GM12878 (cell line): ENCODE results near the gene TOMM20. TPM values are rescaled to one million over a fixed set of nuclear protein-coding genes. Genes with fewer than 3 reads are reported as not detected.

Experiments
- BCL11A ChIP-seq: IDR thresholded peaks from 2 replicates; pipeline ENCODE4 v1.6.1; 2011; ENCODE audit warnings: low read depth, low read length
- BHLHE40 ChIP-seq, 2 experiments: fragments of 450-650 bp in 1 of 2; IDR thresholded peaks; 2 replicates each; pipeline ENCODE4 v1.6.1; 2011 to 2017; ENCODE audit warnings: low read depth in 2 of 2, borderline replicate concordance in 1 of 2, improper control_type of control experiment in 1 of 2, low read length in 1 of 2, mild to moderate bottlenecking in 1 of 2
- BMI1 ChIP-seq: fragments of 450-650 bp; IDR thresholded peaks from 2 replicates; pipeline ENCODE4 v1.6.1; 2016; ENCODE audit warnings: mild to moderate bottlenecking, moderate library complexity, borderline replicate concordance
- CBX5 ChIP-seq: sonication (generic); IDR thresholded peaks from 2 replicates; pipeline ENCODE4 v1.6.1; 2016; ENCODE audit warnings: low read depth, moderate library complexity, mild to moderate bottlenecking, inconsistent platforms
- CHD2 ChIP-seq: IDR thresholded peaks from 2 replicates; pipeline ENCODE4 v1.6.1; 2011; ENCODE audit warnings: low read depth, low read length, improper control_type of control experiment, borderline replicate concordance
- CREM ChIP-seq: IDR thresholded peaks from 2 replicates; pipeline ENCODE4 v1.6.1; 2014; ENCODE audit warnings: antibody characterized with exemption, low read depth
- MXI1 ChIP-seq: fragments of 150-350 bp; IDR thresholded peaks from 2 replicates; pipeline ENCODE4 v1.6.1; 2011; ENCODE audit warnings: low read depth, mild to moderate bottlenecking, inconsistent platforms, low read length, improper control_type of control experiment
- MYC ChIP-seq: IDR thresholded peaks from 2 replicates; pipeline ENCODE4 v1.6.1; 2011; ENCODE audit warnings: mild to moderate bottlenecking, low read length, moderate library complexity, inconsistent platforms; ENCODE audit not compliant: insufficient read depth, insufficient replicate concordance, insufficient read length, severe bottlenecking
- NRF1 ChIP-seq: conservative IDR thresholded peaks from 2 replicates; pipeline ENCODE4 v1.6.1; 2011; ENCODE audit warnings: mild to moderate bottlenecking, low read depth, low read length, improper control_type of control experiment
- POU2F2 ChIP-seq: IDR thresholded peaks from 3 replicates; pipeline ENCODE4 v1.6.1; 2011; ENCODE audit warnings: low read depth, mild to moderate bottlenecking, low read length, borderline replicate concordance
- RAD21 ChIP-seq: IDR thresholded peaks from 2 replicates; pipeline ENCODE4 v1.6.1; 2011; ENCODE audit warnings: mild to moderate bottlenecking, low read depth, low read length, moderate library complexity; ENCODE audit not compliant: insufficient read depth
- RAD51 ChIP-seq: fragments of 450-650 bp; IDR thresholded peaks from 2 replicates; pipeline ENCODE4 v1.6.1; 2016; ENCODE audit warnings: moderate library complexity, mild to moderate bottlenecking, inconsistent platforms
- SP1 ChIP-seq: IDR thresholded peaks from one replicate; pipeline ENCODE4 v1.6.1; 2011; ENCODE audit warnings: low read depth, low read length
- STAT1 ChIP-seq: fragments of 450-650 bp; conservative IDR thresholded peaks from 2 replicates; pipeline ENCODE4 v1.6.1; 2014; ENCODE audit warnings: antibody characterized with exemption, mild to moderate bottlenecking
- TARDBP ChIP-seq: IDR thresholded peaks from 2 replicates; pipeline ENCODE4 v1.6.1; 2016; ENCODE audit warnings: borderline replicate concordance
- TCF12 ChIP-seq: IDR thresholded peaks from 2 replicates; pipeline ENCODE4 v1.6.1; 2011; ENCODE audit warnings: low read depth, mild to moderate bottlenecking, low read length
- polyA plus RNA-seq, 11 experiments: library from polyadenylated mRNA; depleted of rRNA in 4 of 11; unstranded in 6 of 11; stranded (reverse) in 5 of 11; fragments of >200 nt; fragmentation: Nextera tagmentation in 4 of 11; fragmentation: Illumina TruSeq in 1 of 11; extraction: Ambion mirVana in 4 of 11; extraction: Trizol in 1 of 11; gene quantifications; 1 replicate in 1 of 11; 2 replicates in 10 of 11; pipeline versions ENCODE4 v1.2.1 to v1.2.3, GENCODE V29; 2011 to 2016; ENCODE audit warnings: inconsistent platforms in 2 of 11, missing spikeins in 2 of 11, low read depth in 1 of 11
- total RNA-seq, 4 experiments: library from RNA; depleted of rRNA in 3 of 4; stranded (reverse); fragments of >200 nt in 3 of 4; fragmentation: Illumina TruSeq in 1 of 4; extraction: Trizol in 1 of 4; gene quantifications; 2 replicates each; pipeline versions ENCODE4 v1.2.1 to v1.2.3, GENCODE V29; 2013 to 2021
- TF ChIP-seq, protein P1 (sequence below), 3 experiments: IDR thresholded peaks in 2 of 3; conservative IDR thresholded peaks in 1 of 3; 2 replicates each; pipeline ENCODE4 v1.5.1; 2011; ENCODE audit warnings: low read depth in 3 of 3, low read length in 3 of 3, mild to moderate bottlenecking in 3 of 3, control low read depth in 2 of 3, moderate library complexity in 2 of 3, inconsistent platforms in 1 of 3, mixed read lengths in 1 of 3; ENCODE audit not compliant: control insufficient read depth in 2 of 3, insufficient read depth in 1 of 3; ENCODE audit errors: extremely low read depth in 1 of 3
- TF ChIP-seq, protein P2 (sequence below): IDR thresholded peaks from 2 replicates; pipeline ENCODE4 v1.6.1; 2012; ENCODE audit warnings: improper control_type of control experiment, low read depth, low read length; ENCODE audit not compliant: insufficient replicate concordance
- TF ChIP-seq, protein P3 (sequence below): fragments of 450-650 bp; IDR thresholded peaks from 2 replicates; pipeline ENCODE4 v1.6.1; 2014; ENCODE audit warnings: mild to moderate bottlenecking

The TOMM20 gene
- total and polyA plus RNA-seq, 10 of the 15 experiments (the other 5 are each of a cell fraction or from before 2014, with no cell fraction given), result 39.8 to 138 (median 70.1) TPM

DNA sequence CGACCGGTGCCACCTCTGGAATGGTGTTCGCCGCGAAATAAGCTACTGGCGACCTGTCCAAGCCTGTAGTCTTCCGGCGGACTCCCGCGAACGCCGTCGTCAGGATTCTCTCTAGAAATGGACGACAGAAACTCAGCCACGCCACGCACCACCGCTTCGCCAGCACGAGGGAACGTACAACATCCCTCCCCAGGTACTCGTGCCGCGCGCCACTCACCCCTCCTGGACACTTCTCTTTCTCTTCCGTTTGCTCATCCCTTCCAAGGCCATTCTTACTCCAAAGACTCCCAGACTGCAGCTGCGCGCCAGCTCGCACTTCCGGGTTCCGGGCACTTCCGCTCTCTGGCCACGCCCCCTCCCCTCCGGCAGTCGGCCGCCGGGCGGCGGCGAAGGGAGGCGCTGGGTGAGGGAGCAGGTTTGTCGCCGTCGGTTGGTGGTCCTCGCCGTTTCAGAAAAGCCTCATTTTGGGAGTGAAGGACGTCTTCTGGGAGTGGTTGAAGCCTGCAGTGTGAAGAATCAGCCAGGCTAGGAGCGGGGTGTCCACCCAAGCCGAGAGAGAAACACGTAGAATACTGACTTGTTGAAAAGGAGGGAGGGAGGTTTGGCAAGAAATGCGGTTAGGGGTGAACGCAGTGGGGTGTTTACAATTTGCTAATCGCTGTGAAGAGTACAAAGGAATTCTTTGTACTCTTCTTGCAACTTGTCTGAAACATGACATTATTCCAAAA, 32.5 kb upstream of the TOMM20 start, which contains the start of gene RBM34 (continued):
- TF ChIP-seq CBX5 (0 out of 2 replicates have a peak, but pooled peaks have one; percentile 47), RAD51 (no peak), STAT1 (no peak), CHD2 (no peak), BHLHE40 (IDR thresholded peaks at IDR 0.05; ENCODE audit: borderline replicate concordance in 1 of 2, low read depth in 2 of 2, low read length in 1 of 2) (peak in 1 of 2 experiments; percentile 64; a peak in 1 of 4 replicates), BCL11A (no peak), CREM (no peak), MXI1 (peak; percentile 6; the same call in 1 of the 2 replicates), POU2F2 (peak; percentile 64; the same call in 2 of the 3 replicates), TCF12 (peak; percentile 82), RAD21 (no peak), TARDBP (no peak), SP1 (peak; percentile 61), NRF1 (no peak; the same call in 1 of the 2 replicates), MYC (no peak), BMI1 (no peak)
- TF ChIP-seq, protein P1, sequence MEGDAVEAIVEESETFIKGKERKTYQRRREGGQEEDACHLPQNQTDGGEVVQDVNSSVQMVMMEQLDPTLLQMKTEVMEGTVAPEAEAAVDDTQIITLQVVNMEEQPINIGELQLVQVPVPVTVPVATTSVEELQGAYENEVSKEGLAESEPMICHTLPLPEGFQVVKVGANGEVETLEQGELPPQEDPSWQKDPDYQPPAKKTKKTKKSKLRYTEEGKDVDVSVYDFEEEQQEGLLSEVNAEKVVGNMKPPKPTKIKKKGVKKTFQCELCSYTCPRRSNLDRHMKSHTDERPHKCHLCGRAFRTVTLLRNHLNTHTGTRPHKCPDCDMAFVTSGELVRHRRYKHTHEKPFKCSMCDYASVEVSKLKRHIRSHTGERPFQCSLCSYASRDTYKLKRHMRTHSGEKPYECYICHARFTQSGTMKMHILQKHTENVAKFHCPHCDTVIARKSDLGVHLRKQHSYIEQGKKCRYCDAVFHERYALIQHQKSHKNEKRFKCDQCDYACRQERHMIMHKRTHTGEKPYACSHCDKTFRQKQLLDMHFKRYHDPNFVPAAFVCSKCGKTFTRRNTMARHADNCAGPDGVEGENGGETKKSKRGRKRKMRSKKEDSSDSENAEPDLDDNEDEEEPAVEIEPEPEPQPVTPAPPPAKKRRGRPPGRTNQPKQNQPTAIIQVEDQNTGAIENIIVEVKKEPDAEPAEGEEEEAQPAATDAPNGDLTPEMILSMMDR (IDR thresholded peaks at IDR 0.05 in 2 of 3, conservative IDR thresholded peaks at IDR 0.05 in 1 of 3; ENCODE audit: control insufficient read depth in 2 of 3, extremely low read depth in 1 of 3, insufficient read depth in 1 of 3, low read depth in 3 of 3, low read length in 3 of 3), result peak in 2 of 3 experiments; percentile 19 to 23; a peak in 1 of 6 replicates
- TF ChIP-seq, protein P2, sequence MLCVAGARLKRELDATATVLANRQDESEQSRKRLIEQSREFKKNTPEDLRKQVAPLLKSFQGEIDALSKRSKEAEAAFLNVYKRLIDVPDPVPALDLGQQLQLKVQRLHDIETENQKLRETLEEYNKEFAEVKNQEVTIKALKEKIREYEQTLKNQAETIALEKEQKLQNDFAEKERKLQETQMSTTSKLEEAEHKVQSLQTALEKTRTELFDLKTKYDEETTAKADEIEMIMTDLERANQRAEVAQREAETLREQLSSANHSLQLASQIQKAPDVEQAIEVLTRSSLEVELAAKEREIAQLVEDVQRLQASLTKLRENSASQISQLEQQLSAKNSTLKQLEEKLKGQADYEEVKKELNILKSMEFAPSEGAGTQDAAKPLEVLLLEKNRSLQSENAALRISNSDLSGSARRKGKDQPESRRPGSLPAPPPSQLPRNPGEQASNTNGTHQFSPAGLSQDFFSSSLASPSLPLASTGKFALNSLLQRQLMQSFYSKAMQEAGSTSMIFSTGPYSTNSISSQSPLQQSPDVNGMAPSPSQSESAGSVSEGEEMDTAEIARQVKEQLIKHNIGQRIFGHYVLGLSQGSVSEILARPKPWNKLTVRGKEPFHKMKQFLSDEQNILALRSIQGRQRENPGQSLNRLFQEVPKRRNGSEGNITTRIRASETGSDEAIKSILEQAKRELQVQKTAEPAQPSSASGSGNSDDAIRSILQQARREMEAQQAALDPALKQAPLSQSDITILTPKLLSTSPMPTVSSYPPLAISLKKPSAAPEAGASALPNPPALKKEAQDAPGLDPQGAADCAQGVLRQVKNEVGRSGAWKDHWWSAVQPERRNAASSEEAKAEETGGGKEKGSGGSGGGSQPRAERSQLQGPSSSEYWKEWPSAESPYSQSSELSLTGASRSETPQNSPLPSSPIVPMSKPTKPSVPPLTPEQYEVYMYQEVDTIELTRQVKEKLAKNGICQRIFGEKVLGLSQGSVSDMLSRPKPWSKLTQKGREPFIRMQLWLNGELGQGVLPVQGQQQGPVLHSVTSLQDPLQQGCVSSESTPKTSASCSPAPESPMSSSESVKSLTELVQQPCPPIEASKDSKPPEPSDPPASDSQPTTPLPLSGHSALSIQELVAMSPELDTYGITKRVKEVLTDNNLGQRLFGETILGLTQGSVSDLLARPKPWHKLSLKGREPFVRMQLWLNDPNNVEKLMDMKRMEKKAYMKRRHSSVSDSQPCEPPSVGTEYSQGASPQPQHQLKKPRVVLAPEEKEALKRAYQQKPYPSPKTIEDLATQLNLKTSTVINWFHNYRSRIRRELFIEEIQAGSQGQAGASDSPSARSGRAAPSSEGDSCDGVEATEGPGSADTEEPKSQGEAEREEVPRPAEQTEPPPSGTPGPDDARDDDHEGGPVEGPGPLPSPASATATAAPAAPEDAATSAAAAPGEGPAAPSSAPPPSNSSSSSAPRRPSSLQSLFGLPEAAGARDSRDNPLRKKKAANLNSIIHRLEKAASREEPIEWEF, result no peak
- TF ChIP-seq, protein P3, sequence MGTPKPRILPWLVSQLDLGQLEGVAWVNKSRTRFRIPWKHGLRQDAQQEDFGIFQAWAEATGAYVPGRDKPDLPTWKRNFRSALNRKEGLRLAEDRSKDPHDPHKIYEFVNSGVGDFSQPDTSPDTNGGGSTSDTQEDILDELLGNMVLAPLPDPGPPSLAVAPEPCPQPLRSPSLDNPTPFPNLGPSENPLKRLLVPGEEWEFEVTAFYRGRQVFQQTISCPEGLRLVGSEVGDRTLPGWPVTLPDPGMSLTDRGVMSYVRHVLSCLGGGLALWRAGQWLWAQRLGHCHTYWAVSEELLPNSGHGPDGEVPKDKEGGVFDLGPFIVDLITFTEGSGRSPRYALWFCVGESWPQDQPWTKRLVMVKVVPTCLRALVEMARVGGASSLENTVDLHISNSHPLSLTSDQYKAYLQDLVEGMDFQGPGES, result no peak
